ENCODE results near the gene NTM.

Gene NTM

DNA sequence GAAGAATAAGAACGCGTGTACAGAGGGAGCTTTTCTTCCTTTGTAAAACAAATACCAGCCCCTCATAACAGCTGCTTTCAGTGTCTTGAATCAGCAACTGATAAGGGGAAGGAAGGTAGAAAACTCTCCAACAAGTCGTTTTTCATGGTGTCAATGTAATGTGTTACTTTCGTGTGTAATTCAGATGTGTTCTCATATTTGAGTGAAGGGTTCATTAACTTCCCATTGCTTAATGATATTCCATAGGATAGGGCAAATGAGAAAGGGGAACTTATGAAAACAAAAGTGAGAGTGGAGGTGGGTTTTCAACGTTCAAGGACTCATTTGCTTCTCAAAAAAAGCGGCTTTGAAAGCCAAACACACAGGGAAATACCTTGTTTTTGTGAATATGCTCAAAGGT is 452.1 kb downstream of the NTM start:
- Histone ChIP-seq H3K4me1 (no peaks in the 10 kb centered on the region), H3K9me3 (no peaks in the 10 kb centered on the region; the same call in 1 of the 2 replicates), H3K27me3 (no peaks in the 10 kb centered on the region), H3K4me3 (ENCODE audit: low read depth, low read length) (no peak overlapping the region), H3K36me3 (no peaks in the 10 kb centered on the region)
- no peak for DNase-seq
- TF ChIP-seq, protein P1, sequence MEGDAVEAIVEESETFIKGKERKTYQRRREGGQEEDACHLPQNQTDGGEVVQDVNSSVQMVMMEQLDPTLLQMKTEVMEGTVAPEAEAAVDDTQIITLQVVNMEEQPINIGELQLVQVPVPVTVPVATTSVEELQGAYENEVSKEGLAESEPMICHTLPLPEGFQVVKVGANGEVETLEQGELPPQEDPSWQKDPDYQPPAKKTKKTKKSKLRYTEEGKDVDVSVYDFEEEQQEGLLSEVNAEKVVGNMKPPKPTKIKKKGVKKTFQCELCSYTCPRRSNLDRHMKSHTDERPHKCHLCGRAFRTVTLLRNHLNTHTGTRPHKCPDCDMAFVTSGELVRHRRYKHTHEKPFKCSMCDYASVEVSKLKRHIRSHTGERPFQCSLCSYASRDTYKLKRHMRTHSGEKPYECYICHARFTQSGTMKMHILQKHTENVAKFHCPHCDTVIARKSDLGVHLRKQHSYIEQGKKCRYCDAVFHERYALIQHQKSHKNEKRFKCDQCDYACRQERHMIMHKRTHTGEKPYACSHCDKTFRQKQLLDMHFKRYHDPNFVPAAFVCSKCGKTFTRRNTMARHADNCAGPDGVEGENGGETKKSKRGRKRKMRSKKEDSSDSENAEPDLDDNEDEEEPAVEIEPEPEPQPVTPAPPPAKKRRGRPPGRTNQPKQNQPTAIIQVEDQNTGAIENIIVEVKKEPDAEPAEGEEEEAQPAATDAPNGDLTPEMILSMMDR (IDR thresholded peaks at IDR 0.05; ENCODE audit: low read depth, low read length): no peak

DNA sequence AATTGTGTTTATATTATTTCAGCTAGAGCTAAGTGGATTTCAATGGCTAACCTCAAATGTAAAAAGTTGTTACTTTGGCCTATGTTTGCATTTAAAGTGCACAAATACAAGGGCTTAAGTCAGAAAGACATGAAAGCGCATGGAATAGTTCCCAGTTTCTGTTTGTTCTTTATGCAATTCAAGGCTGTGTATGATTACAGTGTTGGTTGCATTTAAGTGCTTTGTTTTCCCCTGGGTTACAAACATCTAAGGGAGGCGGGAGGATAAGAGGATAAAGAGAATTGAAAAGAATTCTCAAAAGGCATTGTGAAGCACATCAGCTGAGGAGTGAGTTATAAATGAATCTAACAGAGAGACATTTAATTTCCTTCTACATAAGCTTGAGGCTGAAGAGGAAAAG is 453.4 kb downstream of the NTM start:
- TF ChIP-seq, protein P1 (IDR thresholded peaks at IDR 0.05; ENCODE audit: low read depth, low read length): no peak
- Histone ChIP-seq H3K27me3 (no peaks in the 10 kb centered on the region), H3K4me3 (ENCODE audit: low read depth, low read length) (no peak overlapping the region), H3K36me3 (no peaks in the 10 kb centered on the region), H3K9me3 (no peaks in the 10 kb centered on the region; the same call in 1 of the 2 replicates), H3K4me1 (no peaks in the 10 kb centered on the region)
- no peak for DNase-seq

DNA sequence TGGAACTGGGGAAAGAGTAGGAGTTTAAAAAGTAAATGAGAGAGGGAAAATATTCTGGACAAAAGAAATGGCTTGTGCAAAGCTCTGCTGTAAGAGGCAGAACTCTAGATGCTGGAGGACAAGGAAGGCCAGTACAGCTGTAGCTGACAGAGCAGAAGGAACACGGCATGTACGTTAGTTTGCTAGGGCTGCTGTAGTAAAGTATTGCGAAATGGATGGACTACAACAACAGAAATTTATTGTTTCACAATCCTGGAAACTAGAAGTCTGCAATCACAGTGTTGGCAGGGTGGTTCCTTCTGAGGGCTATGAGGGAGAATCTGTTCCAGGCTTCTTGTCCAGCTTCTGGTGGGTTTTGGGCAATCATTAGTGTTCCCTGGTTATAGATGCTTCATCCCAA is 454.4 kb downstream of the NTM start:
- DNase-seq: no peak
- Histone ChIP-seq H3K27me3 (no peaks in the 10 kb centered on the region), H3K4me3 (ENCODE audit: low read depth, low read length) (no peak overlapping the region), H3K4me1 (no peaks in the 10 kb centered on the region), H3K36me3 (no peaks in the 10 kb centered on the region), H3K9me3 (no peaks in the 10 kb centered on the region; the same call in 1 of the 2 replicates)
- TF ChIP-seq, protein P1 (IDR thresholded peaks at IDR 0.05; ENCODE audit: low read depth, low read length): no peak

DNA sequence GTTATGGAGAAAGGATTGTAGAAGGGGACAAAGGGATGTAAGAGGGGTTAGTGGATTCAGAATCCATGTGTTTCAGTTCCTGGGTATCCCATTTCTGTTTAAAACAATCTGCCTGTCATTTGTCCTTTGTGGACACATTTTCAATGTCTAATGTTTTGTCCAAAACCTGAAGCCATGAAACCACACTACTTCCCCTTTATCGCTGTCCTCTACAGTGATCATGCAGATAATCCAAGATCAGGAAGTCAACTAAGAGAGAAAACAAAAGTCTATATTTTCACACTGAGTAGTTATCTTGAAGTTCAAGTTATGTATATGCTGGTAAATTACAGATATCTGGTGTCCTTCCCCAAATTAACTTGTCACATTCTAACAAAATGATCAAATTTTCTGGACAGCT is 457.0 kb downstream of the NTM start:
- Histone ChIP-seq H3K27me3 (no peaks in the 10 kb centered on the region), H3K36me3 (no peaks in the 10 kb centered on the region), H3K4me3 (ENCODE audit: low read depth, low read length) (no peak overlapping the region), H3K4me1 (no peaks in the 10 kb centered on the region), H3K9me3 (no peaks in the 10 kb centered on the region; the same call in 1 of the 2 replicates)
- TF ChIP-seq, protein P1 (IDR thresholded peaks at IDR 0.05; ENCODE audit: low read depth, low read length): no peak
- no peak for DNase-seq

DNA sequence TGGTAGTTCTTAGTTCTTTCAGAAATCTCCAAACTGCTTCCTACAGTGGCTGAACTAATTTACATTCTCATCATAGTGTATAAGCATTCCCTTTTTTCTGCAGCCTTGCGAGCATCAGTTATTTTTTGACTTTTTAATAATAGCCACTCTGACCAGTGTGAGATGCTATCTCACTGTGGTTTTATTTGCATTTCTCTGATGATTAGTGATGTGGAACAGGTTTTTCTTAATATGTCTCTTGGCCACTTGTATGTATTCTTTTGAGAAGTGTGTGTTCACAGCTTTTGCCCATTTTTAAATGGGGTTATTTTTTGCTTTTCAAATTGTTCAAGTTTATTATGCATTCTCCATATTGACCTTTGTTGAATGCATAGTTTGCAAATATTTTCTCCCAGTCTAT is 459.3 kb downstream of the NTM start:
- TF ChIP-seq, protein P1 (IDR thresholded peaks at IDR 0.05; ENCODE audit: low read depth, low read length): no peak
- Histone ChIP-seq H3K4me3 (ENCODE audit: low read depth, low read length) (no peak overlapping the region), H3K4me1 (no peaks in the 10 kb centered on the region), H3K27me3 (no peaks in the 10 kb centered on the region), H3K36me3 (no peaks in the 10 kb centered on the region), H3K9me3 (no peaks in the 10 kb centered on the region; the same call in 1 of the 2 replicates)
- DNase-seq: no peak

DNA sequence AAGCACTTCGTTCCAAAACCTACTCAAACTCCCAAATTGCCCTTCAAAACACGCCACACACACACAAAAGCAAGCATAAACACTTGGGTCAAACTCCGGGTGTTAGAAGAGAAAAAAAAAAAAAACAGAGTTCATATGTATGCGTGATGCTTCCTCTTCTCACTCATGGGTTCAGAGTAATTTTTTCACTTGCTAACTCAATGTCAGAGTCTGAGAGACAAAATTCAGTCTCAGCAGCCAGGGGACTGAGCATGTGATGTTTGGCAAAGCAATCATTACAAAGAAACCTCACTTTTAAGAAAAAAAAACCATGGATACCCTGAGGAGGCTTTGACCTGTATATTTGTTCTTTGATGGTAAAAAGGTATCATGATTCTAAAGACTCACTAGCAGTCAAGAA is 461.7 kb downstream of the NTM start:
- H3K27me3 ChIP-seq: no peaks in the 10 kb centered on the region
- TF ChIP-seq, protein P1 (IDR thresholded peaks at IDR 0.05; ENCODE audit: low read depth, low read length): no peak
- no peak for DNase-seq
- H3K4me1 ChIP-seq: no peaks in the 10 kb centered on the region
- no peaks in the 10 kb centered on the region; the same call in 1 of the 2 replicates for H3K9me3 ChIP-seq
- H3K4me3 ChIP-seq (ENCODE audit: low read depth, low read length): no peak overlapping the region
- no peaks in the 10 kb centered on the region for H3K36me3 ChIP-seq

Measured in BE2C (cell line).